Measurements from ENCODE around the gene TSFM. TPM values are rescaled to one million over a fixed set of nuclear protein-coding genes. Genes with fewer than 3 reads are reported as not detected.
A peak's percentile ranks its signal among the peaks of the same experiment; 100 is the strongest.

Gene TSFM
- total RNA-seq, 5 donors from 2014 or later (not counting 1 experiment from before 2014, with no cell fraction given) = 15.5 to 21.5 (median 20.2) TPM

DNA sequence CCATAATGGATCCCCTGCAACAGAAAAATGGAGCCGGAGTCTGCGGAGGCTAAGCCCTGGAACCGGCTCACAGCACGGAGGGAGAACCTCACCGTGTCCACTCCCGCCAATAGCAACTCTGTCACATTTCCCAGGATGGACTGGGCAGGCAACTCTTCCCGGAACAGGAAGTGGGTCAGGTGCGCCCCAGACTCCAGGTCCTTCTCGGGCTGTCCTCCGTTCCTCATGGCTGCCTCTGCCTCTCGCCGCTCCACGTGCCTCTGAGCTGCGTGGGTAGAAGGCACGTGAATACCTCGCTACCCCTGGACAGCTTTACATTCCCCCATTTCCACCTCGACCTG lies 18.0 kb upstream of the TSFM start:
- ATAC-seq (replicated peaks in 1 of 4) (peak; percentile 4 to 25 (median 14)), DNase-seq (no peak)
- peaks cover 19 to 35% of the 10 kb centered on the region in 2 experiments for H3K27me3 ChIP-seq (replicated peaks in 1 of 2; ENCODE audit: control insufficient read depth in 2 of 2, extremely low read depth in 1 of 2, insufficient read depth in 2 of 2, low read length in 1 of 2)
- CTCF ChIA-PET = interaction anchor here (0.5 to 1.2 kb wide), 4 partner anchors 9 to 167 kb away, joined by 5 to 9 read pairs (median 8); partner anchors contain the start of gene MARCHF9 (in 1 of the 2)
- 22% methylated on average over 15 of the region's 17 CpGs for WGBS (ENCODE audit: insufficient coverage)
- Mint-ChIP-seq H3K36me3 (peaks cover 8% of the 10 kb centered on the region), H3K27me3 (peaks cover 16 to 36% of the 10 kb centered on the region in 2 donors), H3K9me3 (no peaks in the 10 kb centered on the region), H3K27ac (no peak overlapping the region), H3K4me3 (peak overlapping the region; percentile 79 to 86 (median 84)), H3K4me1 (peaks cover 28 to 40% (median 30%) of the 10 kb centered on the region in 3 donors)
- POLR2A ChIA-PET = no interaction called here
- no peak overlapping the region for H3K27ac ChIP-seq (ENCODE audit: low read length)
- peaks cover 9 to 29% of the 10 kb centered on the region in 2 experiments for H3K4me1 ChIP-seq (ENCODE audit: control insufficient read depth in 1 of 2, extremely low read depth in 1 of 2, insufficient read depth in 2 of 2, low read length in 2 of 2)
- H3K36me3 ChIP-seq (ENCODE audit: control insufficient read depth in 2 of 2, extremely low read depth in 1 of 2, insufficient read depth in 1 of 2, low read length in 1 of 2) = peaks cover 3 to 6% of the 10 kb centered on the region in 2 donors
- H3K9me3 ChIP-seq = no peaks in the 10 kb centered on the region
- peak overlapping the region; percentile 65 to 68 for H3K4me3 ChIP-seq (ENCODE audit: control insufficient read depth in 1 of 2, extremely low read depth in 1 of 2, low read length in 1 of 2)

DNA sequence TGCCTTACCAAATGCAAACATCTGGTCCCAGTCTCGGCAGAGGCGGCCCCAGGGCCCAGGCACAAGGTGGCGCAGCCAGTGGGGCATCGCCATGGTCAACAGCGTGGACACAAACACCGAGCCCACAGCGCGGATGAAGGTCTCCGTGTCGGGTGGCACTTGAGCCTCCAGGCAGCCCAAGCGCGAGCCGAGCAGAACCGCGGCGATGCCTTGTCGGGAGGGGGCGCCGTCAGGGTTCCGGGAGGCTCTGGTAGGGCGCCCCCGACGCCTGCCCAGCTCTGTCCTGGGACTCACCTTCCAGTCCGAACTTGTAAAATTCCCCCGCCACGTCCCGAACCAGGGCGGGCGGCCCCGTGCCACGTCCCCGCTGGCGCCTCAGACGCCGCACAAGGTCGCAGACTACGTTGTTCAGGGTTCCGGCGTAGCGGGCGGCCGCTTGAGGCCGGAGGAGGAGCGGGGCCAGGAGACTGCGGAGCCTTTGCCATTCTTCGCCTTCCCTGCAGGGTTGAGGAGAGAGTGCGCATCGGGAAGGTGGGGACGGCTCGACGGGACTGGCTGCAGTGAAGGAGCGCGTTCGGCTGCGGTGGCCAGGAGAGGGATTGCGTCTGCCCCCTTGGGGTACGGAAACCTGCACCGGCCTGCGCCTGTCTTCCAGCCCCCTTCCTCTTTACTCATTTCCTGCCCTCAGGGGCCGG lies 17.4 kb upstream of the TSFM start:
- no peaks in the 10 kb centered on the region for H3K9me3 ChIP-seq
- DNase-seq (peak in 16 of 35 experiments; percentile 33 to 69 (median 47)), ATAC-seq (replicated peaks in 1 of 4) (peak; percentile 80 to 83 (median 82))
- H3K4me3 Mint-ChIP-seq = peak overlapping the region; percentile 79 to 86 (median 84)
- peaks cover 23 to 35% (median 25%) of the 10 kb centered on the region in 3 donors for H3K4me1 Mint-ChIP-seq
- peak overlapping the region; percentile 65 to 68 for H3K4me3 ChIP-seq (ENCODE audit: control insufficient read depth in 1 of 2, extremely low read depth in 1 of 2, low read length in 1 of 2)
- ChIA-PET CTCF (interaction anchor here (0.5 to 1.2 kb wide), 4 partner anchors 10 to 167 kb away, joined by 5 to 9 read pairs (median 8); partner anchors contain the start of gene MARCHF9 (in 1 of the 2)), POLR2A (no interaction called here)
- H3K27me3 Mint-ChIP-seq = peaks cover 16 to 36% of the 10 kb centered on the region in 2 donors
- H3K36me3 ChIP-seq (ENCODE audit: control insufficient read depth in 2 of 2, extremely low read depth in 1 of 2, insufficient read depth in 1 of 2, low read length in 1 of 2) = peaks cover 3 to 6% of the 10 kb centered on the region in 2 donors
- H3K9me3 Mint-ChIP-seq = no peaks in the 10 kb centered on the region
- peaks cover 7% of the 10 kb centered on the region for H3K36me3 Mint-ChIP-seq
- peaks cover 19 to 35% of the 10 kb centered on the region in 2 experiments for H3K27me3 ChIP-seq (replicated peaks in 1 of 2; ENCODE audit: control insufficient read depth in 2 of 2, extremely low read depth in 1 of 2, insufficient read depth in 2 of 2, low read length in 1 of 2)
- WGBS (ENCODE audit: insufficient coverage) = 3% methylated on average over 50 of the region's 60 CpGs
- H3K27ac Mint-ChIP-seq = peak overlapping the region in 1 of 2 donors; percentile 15
- peaks cover 9 to 29% of the 10 kb centered on the region in 2 experiments for H3K4me1 ChIP-seq (ENCODE audit: control insufficient read depth in 1 of 2, extremely low read depth in 1 of 2, insufficient read depth in 2 of 2, low read length in 2 of 2)
- H3K27ac ChIP-seq (ENCODE audit: low read length) = no peak overlapping the region

DNA sequence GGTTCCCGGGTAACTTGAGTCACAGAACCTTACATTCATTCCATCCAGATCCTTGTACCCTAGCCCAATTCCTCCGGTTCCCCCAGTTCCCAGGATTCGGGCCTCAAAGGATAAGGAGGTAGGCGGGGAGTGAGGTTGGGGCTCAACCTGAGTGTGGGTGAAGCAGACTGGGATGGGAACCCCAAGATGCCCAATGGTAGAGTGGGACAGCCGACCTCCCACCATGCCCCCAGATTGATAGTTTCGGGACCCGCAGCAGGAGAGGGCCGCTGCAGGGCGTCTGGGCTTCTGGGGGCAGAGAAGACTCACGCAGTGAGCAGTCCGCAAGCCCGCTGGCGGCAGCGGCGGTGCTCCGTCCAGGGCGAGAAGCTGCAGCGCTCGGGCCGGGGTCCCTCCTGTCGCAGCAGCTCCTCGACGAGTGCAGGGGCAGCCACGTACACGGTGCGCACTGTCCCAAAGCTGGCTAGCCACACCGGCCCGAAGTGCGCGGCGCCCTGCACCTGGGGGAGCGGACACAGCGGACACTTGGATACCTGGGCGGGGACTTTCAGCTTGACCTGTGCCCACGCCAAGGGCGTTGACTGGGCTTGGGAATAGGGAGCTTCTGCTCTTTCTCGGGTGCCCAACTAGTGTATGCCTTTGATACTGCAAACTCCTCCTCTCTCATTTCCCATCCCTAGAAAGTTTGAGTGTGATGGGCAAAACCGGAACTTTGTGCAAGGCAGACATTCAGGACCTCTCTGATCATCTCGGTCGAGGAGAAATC lies 16.7 kb upstream of the TSFM start:
- Histone ChIP-seq H3K4me1 (ENCODE audit: control insufficient read depth in 1 of 2, extremely low read depth in 1 of 2, insufficient read depth in 2 of 2, low read length in 2 of 2) (peaks cover 9 to 30% of the 10 kb centered on the region in 2 experiments), H3K27me3 (replicated peaks in 1 of 2; ENCODE audit: control insufficient read depth in 2 of 2, extremely low read depth in 1 of 2, insufficient read depth in 2 of 2, low read length in 1 of 2) (peaks cover 19 to 35% of the 10 kb centered on the region in 2 experiments), H3K9me3 (no peaks in the 10 kb centered on the region), H3K36me3 (ENCODE audit: control insufficient read depth in 2 of 2, extremely low read depth in 1 of 2, insufficient read depth in 1 of 2, low read length in 1 of 2) (peaks cover 5 to 6% of the 10 kb centered on the region in 2 donors), H3K27ac (ENCODE audit: low read length) (no peak overlapping the region), H3K4me3 (ENCODE audit: control insufficient read depth in 1 of 2, extremely low read depth in 1 of 2, low read length in 1 of 2) (peak overlapping the region; percentile 65 to 68)
- DNase-seq = no peak
- Mint-ChIP-seq H3K27me3 (peaks cover 16 to 36% of the 10 kb centered on the region in 2 donors), H3K9me3 (no peaks in the 10 kb centered on the region), H3K36me3 (peaks cover 7% of the 10 kb centered on the region), H3K4me3 (peak overlapping the region; percentile 79 to 86 (median 84)), H3K4me1 (peaks cover 23 to 36% (median 25%) of the 10 kb centered on the region in 3 donors), H3K27ac (no peak overlapping the region)
- ChIA-PET CTCF (interaction anchor here (0.9 to 2.3 kb wide), 2 partner anchors 9 to 17 kb away, joined by 3 to 7 read pairs; partner anchors contain the start of gene TSFM (in 1 of the 2)), POLR2A (no interaction called here)
- ATAC-seq (replicated peaks in 1 of 4) = peak; percentile 8 to 28 (median 14)
- 3% methylated on average over 25 of the region's 40 CpGs for WGBS (ENCODE audit: insufficient coverage)

DNA sequence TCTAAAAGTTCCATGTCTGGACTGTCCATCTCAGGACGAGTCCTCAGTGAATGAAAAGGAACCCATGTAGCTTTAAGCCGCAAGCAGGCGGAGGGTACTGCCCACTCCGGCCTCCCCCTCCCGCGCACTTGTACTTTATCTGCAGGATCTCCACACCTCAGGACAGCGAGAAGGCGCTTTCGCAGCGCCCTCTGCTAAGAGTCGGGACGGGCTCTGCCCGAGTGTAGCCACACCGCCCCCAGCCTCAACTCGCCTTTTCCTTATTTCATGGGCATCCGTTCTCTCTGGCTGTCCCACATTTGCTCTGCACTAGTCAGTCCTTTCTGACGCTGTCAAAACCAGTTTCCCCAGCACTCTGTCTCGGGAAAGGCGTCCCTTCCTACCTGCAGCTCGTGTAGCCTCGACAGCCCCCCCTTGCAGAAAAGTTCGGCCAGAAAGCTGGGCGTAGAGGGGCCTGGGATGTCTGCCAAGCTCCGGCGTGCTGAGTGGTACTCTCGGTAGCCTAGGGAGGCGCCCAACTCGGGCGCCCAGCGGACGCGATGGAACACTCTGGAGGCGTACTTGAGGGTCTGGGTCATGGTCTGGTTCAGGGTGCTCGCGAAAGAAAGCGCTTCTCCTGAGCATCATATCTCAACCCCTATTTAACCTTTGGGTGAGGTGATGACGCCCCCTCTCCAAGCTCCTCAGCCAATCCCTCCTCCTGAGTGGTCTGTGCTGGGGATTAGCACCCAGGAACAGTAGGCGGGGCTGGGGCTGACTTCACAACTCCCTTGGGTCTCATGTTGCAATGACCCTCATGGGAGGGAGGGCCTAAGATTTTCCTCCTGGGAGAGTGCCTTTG lies 15.9 kb upstream of the TSFM start, which contains the start of gene CYP27B1:
CYP27B1 (minus strand) TSS at position 615 of the 841 bp plus-strand sequence; CDS start at position 578, 37 bp downstream.
- peak in 2 of 35 experiments; percentile 14 to 25 for DNase-seq
- Histone ChIP-seq H3K4me3 (ENCODE audit: control insufficient read depth in 1 of 2, extremely low read depth in 1 of 2, low read length in 1 of 2) (peak within 1 kb of the TSS; percentile 65 to 68), H3K4me1 (ENCODE audit: control insufficient read depth in 1 of 2, extremely low read depth in 1 of 2, insufficient read depth in 2 of 2, low read length in 2 of 2) (peaks cover 17 to 37% of the 10 kb centered on the region in 2 experiments), H3K27me3 (replicated peaks in 1 of 2; ENCODE audit: control insufficient read depth in 2 of 2, extremely low read depth in 1 of 2, insufficient read depth in 2 of 2, low read length in 1 of 2) (peaks cover 19 to 35% of the 10 kb centered on the region in 2 experiments), H3K27ac (ENCODE audit: low read length) (no peak within 1 kb of the TSS), H3K9me3 (no peaks in the 10 kb centered on the region), H3K36me3 (ENCODE audit: control insufficient read depth in 2 of 2, extremely low read depth in 1 of 2, insufficient read depth in 1 of 2, low read length in 1 of 2) (peaks cover 3 to 6% of the 10 kb centered on the region in 2 donors)
- no peak within 1 kb of the TSS for H3K27ac Mint-ChIP-seq
- peaks cover 7% of the 10 kb centered on the region for H3K36me3 Mint-ChIP-seq
- ATAC-seq (replicated peaks in 1 of 4) = peak in 1 of 4 experiments; percentile 12
- H3K27me3 Mint-ChIP-seq = peaks cover 16 to 36% of the 10 kb centered on the region in 2 donors
- ChIA-PET CTCF (interaction anchor here (0.6 to 2.3 kb wide), 4 partner anchors 10 to 132 kb away, joined by 3 to 7 read pairs (median 3); partner anchors contain the start of gene TSFM (in 1 of the 2)), POLR2A (interaction anchor here in 1 of 2 donors (1.3 kb wide), 1 partner anchor 10 kb away, joined by 4 read pairs; no protein-coding TSS in a partner anchor)
- no peaks in the 10 kb centered on the region for H3K9me3 Mint-ChIP-seq
- 3% methylated on average over 27 of the region's 38 CpGs for WGBS (ENCODE audit: insufficient coverage)
- H3K4me3 Mint-ChIP-seq = peak within 1 kb of the TSS; percentile 79 to 86 (median 84)
- H3K4me1 Mint-ChIP-seq = peaks cover 28 to 39% (median 32%) of the 10 kb centered on the region in 3 donors

DNA sequence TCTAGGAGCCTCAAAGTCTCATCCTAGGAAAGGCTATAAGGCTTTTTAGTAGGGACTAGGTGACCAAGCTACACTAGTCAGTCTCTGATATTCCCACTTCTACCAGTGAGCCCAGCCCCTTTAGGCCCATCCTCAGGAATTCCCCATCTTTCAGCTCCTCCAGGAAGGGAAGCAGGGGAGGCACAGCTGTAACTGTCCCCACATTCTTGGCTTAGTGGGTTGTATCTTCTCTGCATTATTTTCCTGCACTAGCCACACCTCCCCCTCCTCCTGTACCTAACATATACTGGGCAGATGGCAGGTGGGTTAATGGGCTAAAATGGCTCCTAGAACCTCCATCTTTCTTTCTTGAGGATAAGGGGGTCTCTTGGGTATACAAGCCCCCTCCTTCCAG lies 15.3 kb upstream of the TSFM start:
- ChIA-PET POLR2A (interaction anchor here in 1 of 2 donors (1.3 kb wide), 1 partner anchor 11 kb away, joined by 4 read pairs; no protein-coding TSS in a partner anchor), CTCF (interaction anchor here (0.6 to 2.3 kb wide), 4 partner anchors 10 to 131 kb away, joined by 3 to 7 read pairs (median 3); partner anchors contain the start of gene TSFM (in 1 of the 2))
- H3K27ac Mint-ChIP-seq = no peak overlapping the region
- peaks cover 17 to 42% of the 10 kb centered on the region in 2 experiments for H3K4me1 ChIP-seq (ENCODE audit: control insufficient read depth in 1 of 2, extremely low read depth in 1 of 2, insufficient read depth in 2 of 2, low read length in 2 of 2)
- H3K9me3 Mint-ChIP-seq = no peaks in the 10 kb centered on the region
- peaks cover 31 to 43% (median 37%) of the 10 kb centered on the region in 3 donors for H3K4me1 Mint-ChIP-seq
- no peak overlapping the region for H3K27ac ChIP-seq (ENCODE audit: low read length)
- DNase-seq (no peak), ATAC-seq (replicated peaks in 1 of 4) (no peak)
- no peaks in the 10 kb centered on the region for H3K9me3 ChIP-seq
- peaks cover 7% of the 10 kb centered on the region for H3K36me3 Mint-ChIP-seq
- peaks cover 3 to 6% of the 10 kb centered on the region in 2 donors for H3K36me3 ChIP-seq (ENCODE audit: control insufficient read depth in 2 of 2, extremely low read depth in 1 of 2, insufficient read depth in 1 of 2, low read length in 1 of 2)
- H3K27me3 Mint-ChIP-seq = peaks cover 16 to 36% of the 10 kb centered on the region in 2 donors
- peaks cover 19 to 35% of the 10 kb centered on the region in 2 experiments for H3K27me3 ChIP-seq (replicated peaks in 1 of 2; ENCODE audit: control insufficient read depth in 2 of 2, extremely low read depth in 1 of 2, insufficient read depth in 2 of 2, low read length in 1 of 2)
- H3K4me3 Mint-ChIP-seq = peak overlapping the region in 1 of 3 donors; percentile 86
- H3K4me3 ChIP-seq (ENCODE audit: control insufficient read depth in 1 of 2, extremely low read depth in 1 of 2, low read length in 1 of 2) = no peak overlapping the region
